ENCODE results near the gene MET.
"Not testable (repeated sequence)": the region's sequence is repeated elsewhere in the genome, so short reads cannot be mapped to it uniquely, and the experiment has no call there.

MET gene

GRCh38 chr7:116752305-116753074, 80.5 kb downstream of the MET start:
- no peak for DNase-seq (ENCODE audit: low read depth)

- DNase-seq (ENCODE audit: low read depth) = no peak
Observed at GRCh38 chr7:116753130-116753529, 81.1 kb downstream of the MET start.

- DNase-seq (ENCODE audit: low read depth) = no peak
Observed at GRCh38 chr7:116754186-116754585, 82.2 kb downstream of the MET start.

GRCh38 chr7:116757283-116757682, 85.3 kb downstream of the MET start:
- DNase-seq (ENCODE audit: low read depth) = no peak

GRCh38 chr7:116759642-116760041, 87.6 kb downstream of the MET start:
- not testable (repeated sequence) for DNase-seq (ENCODE audit: low read depth)

GRCh38 chr7:116762971-116763370, 91.0 kb downstream of the MET start:
- DNase-seq (ENCODE audit: low read depth) = no peak

- DNase-seq (ENCODE audit: low read depth) = no peak
Observed at GRCh38 chr7:116763647-116764046, 91.7 kb downstream of the MET start.

GRCh38 chr7:116766881-116767280, 94.9 kb downstream of the MET start:
- no peak for DNase-seq (ENCODE audit: low read depth)

GRCh38 chr7:116769546-116769945, 97.5 kb downstream of the MET start:
- no peak for DNase-seq (ENCODE audit: low read depth)

- DNase-seq (ENCODE audit: low read depth) = no peak
Observed at GRCh38 chr7:116770941-116771340, 98.9 kb downstream of the MET start.

- DNase-seq (ENCODE audit: low read depth) = no peak
Observed at GRCh38 chr7:116771640-116772039, 99.6 kb downstream of the MET start.

GRCh38 chr7:116772423-116772863, 100.4 kb downstream of the MET start:
- DNase-seq (ENCODE audit: low read depth) = no peak

- no peak for DNase-seq (ENCODE audit: low read depth)
Observed at GRCh38 chr7:116772926-116773749, 101.1 kb downstream of the MET start.

- no peak for DNase-seq (ENCODE audit: low read depth)
Observed at GRCh38 chr7:116776046-116776445, 104.0 kb downstream of the MET start.

- DNase-seq (ENCODE audit: low read depth) = no peak
Observed at GRCh38 chr7:116776610-116777289, 104.8 kb downstream of the MET start.

GRCh38 chr7:116777651-116778281, 105.8 kb downstream of the MET start:
- no peak for DNase-seq (ENCODE audit: low read depth)

- DNase-seq (ENCODE audit: low read depth) = no peak
Observed at GRCh38 chr7:116779216-116779615, 107.2 kb downstream of the MET start.

GRCh38 chr7:116779931-116780330, 107.9 kb downstream of the MET start:
- DNase-seq (ENCODE audit: low read depth) = no peak

GRCh38 chr7:116780521-116780920, 108.5 kb downstream of the MET start:
- no peak for DNase-seq (ENCODE audit: low read depth)

GRCh38 chr7:116780966-116781365, 109.0 kb downstream of the MET start:
- no peak for DNase-seq (ENCODE audit: low read depth)

- no peak for DNase-seq (ENCODE audit: low read depth)
Observed at GRCh38 chr7:116781584-116781983, 109.6 kb downstream of the MET start.

- DNase-seq (ENCODE audit: low read depth) = no peak
Observed at GRCh38 chr7:116782177-116782711, 110.2 kb downstream of the MET start.

Measured in stimulated activated CD4-positive, alpha-beta T cell treated with anti-CD3 and anti-CD28 coated beads, Interleukin-2, amount 100 ng/mL, for 4 hours (primary cell).